Endothelial cell of coronary artery (primary cell): ENCODE results near the gene FGF13. TPM values are rescaled to one million over a fixed set of nuclear protein-coding genes. Genes with fewer than 3 reads are reported as not detected.

Experiments
- total RNA-seq: library from RNA; depleted of rRNA; stranded (reverse); fragments of >200 nt; gene quantifications from 2 replicates; pipeline ENCODE4 v1.2.3, GENCODE V29; 2014

FGF13 gene
- total RNA-seq = 0.09 TPM in 1 of 2 replicates, not detected in the other

GRCh38 chrX:138711399-138712347 lies at the start of gene FGF13:
Gene FGF13, minus strand, starts transcription at chrX:138711717. Its CDS starts 714 bp downstream, at chrX:138711003.

